ENCODE data around the gene CCNK.
A peak's percentile ranks its signal among the peaks of the same experiment; 100 is the strongest.

The CCNK gene

GRCh38 chr14:99467336-99468078, 13.7 kb upstream of the CCNK start:
- no peak for DNase-seq

- no peak for DNase-seq
Observed at GRCh38 chr14:99468081-99468480, 13.1 kb upstream of the CCNK start.

- DNase-seq: no peak
Observed at GRCh38 chr14:99468836-99469592, 12.2 kb upstream of the CCNK start.

- no peak for DNase-seq
Observed at GRCh38 chr14:99471731-99472130, 9.5 kb upstream of the CCNK start.

GRCh38 chr14:99472937-99473336, 8.3 kb upstream of the CCNK start:
- DNase-seq: no peak

GRCh38 chr14:99473458-99473857, 7.8 kb upstream of the CCNK start:
- no peak for DNase-seq

GRCh38 chr14:99475179-99475578, 6.0 kb upstream of the CCNK start:
- no peak for DNase-seq

GRCh38 chr14:99475660-99476059, 5.5 kb upstream of the CCNK start:
- no peak for DNase-seq

- no peak for DNase-seq
Observed at GRCh38 chr14:99476864-99477263, 4.3 kb upstream of the CCNK start.

GRCh38 chr14:99478128-99478527, 3.1 kb upstream of the CCNK start:
- no peak for DNase-seq

- DNase-seq: no peak
Observed at GRCh38 chr14:99479160-99479905, 1.9 kb upstream of the CCNK start.

- DNase-seq: peak; percentile 23
Observed at GRCh38 chr14:99479906-99480869, 1.0 kb upstream of the CCNK start, which contains the start of gene SETD3. Gene SETD3, minus strand, starts transcription at chr14:99480859. Its CDS starts 15,054 bp downstream, at chr14:99465805.

GRCh38 chr14:99481745-99482099, 513 bp downstream of the CCNK start:
- DNase-seq: no peak

- no peak for DNase-seq
Observed at GRCh38 chr14:99484106-99484505, 2.9 kb downstream of the CCNK start.

- DNase-seq: no peak
Observed at GRCh38 chr14:99497341-99497740, 16.1 kb downstream of the CCNK start.

- DNase-seq: no peak
Observed at GRCh38 chr14:99497894-99498293, 16.7 kb downstream of the CCNK start.

GRCh38 chr14:99502989-99503421, 21.8 kb downstream of the CCNK start:
- DNase-seq: no peak

- DNase-seq: no peak
Observed at GRCh38 chr14:99503848-99504453, 22.7 kb downstream of the CCNK start.

GRCh38 chr14:99505089-99505488, 23.9 kb downstream of the CCNK start:
- DNase-seq: no peak

- DNase-seq: no peak
Observed at GRCh38 chr14:99506276-99506675, 25.1 kb downstream of the CCNK start.

GRCh38 chr14:99507860-99508640, 26.8 kb downstream of the CCNK start:
- DNase-seq: no peak

Measured in CD4-positive, alpha-beta T cell treated with Interleukin-15 for 1 hour (primary cell).